Measurements from ENCODE around the gene TMEM253.

The TMEM253 gene

GRCh38 chr14:21054768-21055145 is 46.1 kb upstream of the TMEM253 start:
- Histone ChIP-seq H3K79me2 (ENCODE audit: insufficient read depth, low read length) (no peaks in the 10 kb centered on the region), H3F3A (ENCODE audit: insufficient read depth) (no peaks in the 10 kb centered on the region), H3K27ac (ENCODE audit: low read depth, low read length) (no peak overlapping the region), H2AFZ (ENCODE audit: low read depth, low read length, severe bottlenecking) (no peak overlapping the region), H3K27me3 (ENCODE audit: low read length) (no peaks in the 10 kb centered on the region), H3K4me2 (ENCODE audit: low read depth, low read length, poor library complexity, severe bottlenecking) (no peak overlapping the region), H4K20me1 (ENCODE audit: low read depth, low read length) (no peaks in the 10 kb centered on the region), H3K9me2 (replicated peaks; ENCODE audit: insufficient read depth, low read length) (no peaks in the 10 kb centered on the region), H3K36me3 (ENCODE audit: low read length) (no peaks in the 10 kb centered on the region), H3K4me3 (ENCODE audit: insufficient read depth, low read length, poor library complexity, severe bottlenecking) (no peak overlapping the region), H3K9me3 (ENCODE audit: insufficient read depth, low read length) (no peaks in the 10 kb centered on the region), H3K9ac (ENCODE audit: low read length) (no peak overlapping the region)
- TF ChIP-seq CTCF (IDR thresholded peaks at IDR 0.05; ENCODE audit: insufficient read depth, low read length, poor library complexity, severe bottlenecking) (no peak), EZH2phosphoT487 (conservative IDR thresholded peaks at IDR 0.05; ENCODE audit: low read length) (no peak)

GRCh38 chr14:21055432-21056117 is 45.3 kb upstream of the TMEM253 start:
- TF ChIP-seq EZH2phosphoT487 (conservative IDR thresholded peaks at IDR 0.05; ENCODE audit: low read length) (no peak), CTCF (IDR thresholded peaks at IDR 0.05; ENCODE audit: insufficient read depth, low read length, poor library complexity, severe bottlenecking) (no peak)
- Histone ChIP-seq H3K36me3 (ENCODE audit: low read length) (no peaks in the 10 kb centered on the region), H3K4me2 (ENCODE audit: low read depth, low read length, poor library complexity, severe bottlenecking) (no peak overlapping the region), H3F3A (ENCODE audit: insufficient read depth) (no peaks in the 10 kb centered on the region), H3K4me3 (ENCODE audit: insufficient read depth, low read length, poor library complexity, severe bottlenecking) (no peak overlapping the region), H4K20me1 (ENCODE audit: low read depth, low read length) (no peaks in the 10 kb centered on the region), H2AFZ (ENCODE audit: low read depth, low read length, severe bottlenecking) (no peak overlapping the region), H3K27ac (ENCODE audit: low read depth, low read length) (no peak overlapping the region), H3K9me2 (replicated peaks; ENCODE audit: insufficient read depth, low read length) (no peaks in the 10 kb centered on the region), H3K9ac (ENCODE audit: low read length) (no peak overlapping the region), H3K9me3 (ENCODE audit: insufficient read depth, low read length) (no peaks in the 10 kb centered on the region), H3K27me3 (ENCODE audit: low read length) (no peaks in the 10 kb centered on the region), H3K79me2 (ENCODE audit: insufficient read depth, low read length) (no peaks in the 10 kb centered on the region)

GRCh38 chr14:21056520-21057163 is 44.2 kb upstream of the TMEM253 start:
- Histone ChIP-seq H3K9me2 (replicated peaks; ENCODE audit: insufficient read depth, low read length) (no peaks in the 10 kb centered on the region), H3K27ac (ENCODE audit: low read depth, low read length) (no peak overlapping the region), H3K4me2 (ENCODE audit: low read depth, low read length, poor library complexity, severe bottlenecking) (no peak overlapping the region), H4K20me1 (ENCODE audit: low read depth, low read length) (no peaks in the 10 kb centered on the region), H3K9ac (ENCODE audit: low read length) (no peak overlapping the region), H3K9me3 (ENCODE audit: insufficient read depth, low read length) (no peaks in the 10 kb centered on the region), H3K4me3 (ENCODE audit: insufficient read depth, low read length, poor library complexity, severe bottlenecking) (no peak overlapping the region), H2AFZ (ENCODE audit: low read depth, low read length, severe bottlenecking) (no peak overlapping the region), H3F3A (ENCODE audit: insufficient read depth) (no peaks in the 10 kb centered on the region), H3K27me3 (ENCODE audit: low read length) (no peaks in the 10 kb centered on the region), H3K79me2 (ENCODE audit: insufficient read depth, low read length) (no peaks in the 10 kb centered on the region), H3K36me3 (ENCODE audit: low read length) (no peaks in the 10 kb centered on the region)
- TF ChIP-seq EZH2phosphoT487 (conservative IDR thresholded peaks at IDR 0.05; ENCODE audit: low read length) (no peak), CTCF (IDR thresholded peaks at IDR 0.05; ENCODE audit: insufficient read depth, low read length, poor library complexity, severe bottlenecking) (no peak)

All from SU-DHL-6 (cell line).